SK-N-MC (cell line): ENCODE data around the gene WNT5B.

Experiments used
- EZH2 ChIP-seq: fragments of 200-600 bp; sonication (generic); IDR thresholded peaks from one replicate; pipeline ENCODE4 v1.6.1; 2017; ENCODE audit warnings: antibody characterized with exemption
- FOXP2 ChIP-seq: optimal IDR thresholded peaks from 2 replicates; pipeline ENCODE3; 2011; ENCODE audit warnings: mild to moderate bottlenecking, moderate library complexity; ENCODE audit not compliant: insufficient read depth; ENCODE audit errors: extremely low read length, control extremely low read depth
- POLR2AphosphoS5 ChIP-seq: IDR thresholded peaks from 2 replicates; pipeline ENCODE4 v1.6.1; 2012; ENCODE audit warnings: mild to moderate bottlenecking, low read depth, low read length, borderline replicate concordance

DNA sequence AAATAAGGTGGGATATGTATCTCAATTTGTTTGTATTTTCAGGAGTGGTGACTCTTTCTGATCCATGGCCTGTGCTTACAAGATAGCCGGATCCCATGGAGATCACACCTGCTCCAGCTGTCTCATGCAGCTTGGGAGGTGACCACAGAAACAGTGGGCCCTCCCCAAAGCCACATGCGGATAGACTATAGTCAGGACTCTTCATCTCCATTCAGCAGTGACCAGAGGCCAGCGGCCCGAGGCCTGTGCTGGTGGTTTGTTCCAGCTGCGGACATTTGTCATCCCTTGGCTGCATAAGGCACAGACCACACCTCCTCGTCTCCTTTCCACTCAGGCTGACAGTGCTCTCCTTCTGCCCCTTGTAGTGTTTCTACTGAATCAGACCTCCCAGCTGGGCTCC lies 14.7 kb upstream of the WNT5B start:
- TF ChIP-seq EZH2 (no peak), POLR2AphosphoS5 (no peak), FOXP2 (no peak)
